Stimulated activated CD8-positive, alpha-beta memory T cell treated with anti-CD3 and anti-CD28 coated beads, Interleukin-15, amount 100 ng/mL, for 48 hours (primary cell): ENCODE results near the gene EGLN3.
"Not testable (repeated sequence)": the region's sequence is repeated elsewhere in the genome, so short reads cannot be mapped to it uniquely, and the experiment has no call there.

Source experiments
- DNase-seq, 2 donors: peaks; one replicate each; pipeline ENCODE4 v3.0.0-alpha.2; 2020; ENCODE audit warnings: low read depth in 2 of 2

Gene EGLN3

DNA sequence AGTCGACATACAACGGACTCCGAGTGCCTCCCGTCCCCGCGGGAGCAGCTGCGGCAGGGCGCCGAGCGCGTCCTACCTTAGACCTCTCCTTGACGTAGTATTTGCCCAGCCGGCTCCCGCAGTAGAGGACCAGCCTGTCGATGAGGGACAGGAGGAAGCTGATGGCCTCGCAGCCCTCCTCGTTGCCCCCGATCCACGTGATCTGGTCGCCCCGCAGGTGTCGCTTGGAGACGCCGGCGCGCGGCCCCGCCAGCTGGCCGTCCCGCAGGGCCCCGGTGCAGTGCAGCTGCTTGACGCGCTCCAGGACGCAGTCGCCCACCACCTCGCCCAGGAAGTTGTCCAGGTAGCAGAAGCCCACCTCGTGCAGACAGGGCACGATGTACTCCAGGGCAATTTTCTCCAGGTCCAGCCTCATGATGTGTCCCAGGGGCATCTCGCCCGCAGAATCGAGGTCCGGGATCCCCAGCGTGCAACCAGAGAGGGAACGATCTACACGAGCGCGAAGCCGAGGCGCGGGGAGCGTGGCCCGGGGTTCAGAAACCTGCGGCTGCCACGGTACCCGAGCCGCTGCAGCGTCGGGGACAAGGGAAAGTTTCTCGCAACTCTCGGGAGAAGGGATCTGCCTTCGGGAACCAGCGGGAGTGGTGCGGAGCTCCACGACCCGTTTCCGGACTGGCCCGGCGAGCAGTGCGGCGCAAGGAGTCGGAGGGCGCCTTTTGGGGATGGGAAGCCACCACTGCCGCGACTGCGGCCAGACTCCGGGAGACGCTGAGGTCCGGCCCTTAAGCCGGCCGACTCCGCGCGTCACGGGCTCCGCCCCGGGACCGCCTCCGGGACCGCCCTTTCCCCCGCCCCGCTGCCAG is at the start of gene EGLN3:
TSS of gene EGLN3 (minus strand) at position 755 of the 863 bp plus-strand sequence. CDS start at position 433, 322 bp downstream.
- DNase-seq: peak; percentile 30 to 65

DNA sequence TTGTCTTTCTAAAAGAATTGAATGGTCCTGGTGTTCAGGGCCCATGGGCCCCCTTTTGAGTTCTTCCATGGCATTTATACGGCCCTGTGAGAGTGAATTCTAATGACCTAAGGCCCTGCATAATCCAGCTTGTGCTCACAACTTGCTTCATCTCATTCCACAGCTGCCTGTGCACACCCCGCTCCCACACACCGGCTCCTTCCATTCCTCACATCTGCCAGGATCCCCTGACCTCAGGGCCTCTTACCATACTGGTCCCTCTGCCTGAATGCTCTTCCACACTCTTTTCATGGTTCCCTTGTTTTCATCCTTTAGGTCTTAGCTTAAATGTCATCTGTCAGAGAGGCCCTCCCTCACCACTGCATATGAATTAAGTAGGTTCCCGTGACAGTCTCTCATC is 49.5 kb upstream of the EGLN3 start:
- DNase-seq: no peak

DNA sequence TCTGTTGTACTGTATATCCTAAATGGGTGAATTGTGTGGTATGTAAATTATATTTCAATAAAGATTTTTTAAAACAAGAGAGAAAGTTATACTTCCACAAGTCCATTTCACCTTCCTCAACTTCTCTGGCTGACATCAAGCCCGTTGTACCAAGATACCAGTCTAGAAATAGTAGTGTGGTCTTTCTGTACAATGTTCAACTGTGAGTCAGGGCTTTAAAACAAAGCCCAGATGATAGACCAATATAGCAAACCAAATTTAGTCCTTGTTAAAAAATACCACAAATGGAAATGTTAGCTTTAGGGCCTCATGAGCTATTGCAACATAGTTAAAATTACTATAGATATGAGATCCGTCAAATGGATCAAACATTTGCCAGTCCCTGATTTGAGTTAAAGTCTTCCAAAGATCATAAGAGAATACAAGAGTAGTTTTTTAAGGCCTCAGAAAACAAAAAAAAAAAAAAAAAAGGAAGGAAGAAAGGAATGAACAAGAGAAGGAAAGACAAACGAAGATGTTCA is 49.0 kb upstream of the EGLN3 start:
- DNase-seq: no peak

DNA sequence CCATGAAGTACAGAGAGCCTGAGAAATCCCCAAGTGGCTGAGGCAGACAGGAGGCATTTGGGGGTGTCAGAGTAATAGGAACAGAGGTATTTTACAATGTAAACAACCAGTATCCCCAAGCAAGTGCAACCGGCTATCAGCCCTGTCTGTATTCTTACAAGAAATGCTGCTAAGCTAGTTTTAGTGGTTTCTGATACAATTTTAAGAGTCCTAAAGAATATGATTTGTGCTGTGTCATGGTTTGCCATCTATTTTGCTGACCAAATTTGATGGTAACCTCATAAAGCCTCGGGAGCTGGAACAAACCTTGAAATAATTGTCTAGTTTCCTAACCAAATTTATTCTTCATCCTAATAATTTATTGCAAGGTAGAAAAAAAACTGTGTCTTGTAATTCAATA is 46.7 kb upstream of the EGLN3 start:
- DNase-seq: no peak

- DNase-seq: no peak
These were observed 45.6 kb upstream of the EGLN3 start for GRCh38 chr14:33996462-33996861.

- no peak for DNase-seq
These were observed 42.4 kb upstream of the EGLN3 start for GRCh38 chr14:33993246-33993645.

GRCh38 chr14:33992274-33993007 is 41.6 kb upstream of the EGLN3 start:
- no peak for DNase-seq

DNA sequence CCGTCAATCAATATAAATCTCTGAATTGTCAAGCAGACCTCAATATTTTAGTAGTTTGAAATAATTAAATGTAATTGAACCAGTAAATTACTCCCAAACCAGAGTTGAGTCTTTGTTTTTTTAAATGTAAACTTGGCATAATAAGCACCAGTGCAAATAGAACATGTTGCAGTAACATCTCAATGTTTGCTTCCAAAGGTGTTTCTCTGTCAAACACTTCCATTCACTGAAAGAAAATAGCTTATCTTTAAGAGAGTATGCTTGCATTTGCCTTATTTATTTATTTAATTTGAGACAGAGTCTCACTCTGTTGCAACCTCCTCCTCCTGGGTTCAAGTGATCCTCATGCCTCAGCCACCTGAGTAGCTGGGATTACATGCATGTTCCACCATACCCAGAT is 39.9 kb upstream of the EGLN3 start:
- no peak for DNase-seq

GRCh38 chr14:33987565-33988080 is 36.7 kb upstream of the EGLN3 start:
- DNase-seq: no peak

- no peak for DNase-seq
These were observed 35.9 kb upstream of the EGLN3 start for GRCh38 chr14:33986804-33987203.

DNA sequence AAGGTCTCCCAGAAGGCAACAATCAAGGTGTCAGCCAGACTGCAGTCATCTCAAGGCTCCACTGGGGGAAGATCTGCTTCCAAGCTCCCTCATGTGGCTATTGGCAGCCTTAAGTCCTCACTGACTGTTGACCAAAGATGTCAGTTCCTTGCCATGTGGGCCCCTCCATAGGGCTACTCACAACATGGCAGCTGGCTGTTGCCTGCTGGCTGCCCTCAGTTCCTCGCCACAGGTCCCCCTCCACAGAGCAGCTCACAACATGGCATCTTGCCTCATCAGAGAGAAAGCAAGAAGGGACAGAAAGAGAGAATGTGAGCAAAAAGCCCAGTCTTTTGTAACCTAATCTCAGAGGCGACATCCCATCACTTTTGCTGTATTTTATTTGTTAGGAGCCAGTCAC is 34.4 kb upstream of the EGLN3 start:
- no peak for DNase-seq

GRCh38 chr14:33979613-33980276 is 28.9 kb upstream of the EGLN3 start:
- no peak for DNase-seq

DNA sequence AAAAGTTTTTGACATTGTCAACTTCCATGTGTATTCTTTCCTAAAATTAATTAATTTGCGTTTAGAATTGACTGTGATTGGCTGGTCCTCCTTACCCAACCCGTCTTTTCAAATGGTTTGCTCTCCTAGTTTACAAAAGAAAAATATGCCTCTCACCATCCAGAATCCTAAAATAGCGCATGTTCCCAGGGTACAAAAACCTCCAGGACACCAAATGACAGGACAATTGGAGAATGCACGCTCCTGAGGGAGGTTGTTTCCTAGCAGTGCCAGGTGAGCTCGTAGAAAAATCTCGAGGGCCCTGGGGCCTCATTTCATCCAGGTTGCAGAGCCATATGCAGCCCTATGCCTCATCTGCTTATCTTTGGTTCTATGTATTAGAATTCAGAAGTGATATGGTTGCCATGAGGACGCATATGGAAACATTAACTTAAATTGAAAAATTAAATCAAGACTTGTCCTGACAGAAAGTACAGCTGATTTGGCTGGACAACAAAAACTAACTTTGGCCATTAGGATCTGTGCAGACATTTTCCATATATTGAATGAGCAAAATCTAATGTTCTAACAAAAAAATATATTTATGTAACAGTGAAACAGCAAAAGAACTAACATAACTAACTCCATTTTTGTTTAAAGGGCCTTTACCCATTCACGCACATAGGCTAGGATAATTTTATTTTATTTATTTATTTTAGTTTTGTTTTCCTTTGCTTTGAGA is 28.2 kb upstream of the EGLN3 start:
- no peak for DNase-seq

GRCh38 chr14:33972583-33973081 is 21.8 kb upstream of the EGLN3 start:
- DNase-seq: no peak

DNA sequence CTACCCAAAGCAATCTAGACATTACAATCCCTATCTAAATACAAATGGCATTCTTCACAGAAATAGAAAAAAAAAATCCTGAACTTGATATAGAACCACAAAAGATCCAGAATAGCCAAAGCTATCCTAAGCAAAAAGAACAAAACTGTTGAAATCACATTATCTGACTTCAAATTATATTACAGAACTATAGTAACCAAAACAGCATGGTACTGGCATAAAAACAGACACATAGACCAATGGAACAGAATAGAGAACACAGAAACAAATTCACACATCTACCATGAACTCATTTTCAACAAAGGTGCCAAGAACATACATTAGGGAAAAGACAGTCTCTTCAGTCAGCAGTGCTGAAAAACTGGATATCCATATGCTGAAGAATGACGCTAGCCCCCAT is 19.0 kb upstream of the EGLN3 start:
- not testable (repeated sequence) for DNase-seq

DNA sequence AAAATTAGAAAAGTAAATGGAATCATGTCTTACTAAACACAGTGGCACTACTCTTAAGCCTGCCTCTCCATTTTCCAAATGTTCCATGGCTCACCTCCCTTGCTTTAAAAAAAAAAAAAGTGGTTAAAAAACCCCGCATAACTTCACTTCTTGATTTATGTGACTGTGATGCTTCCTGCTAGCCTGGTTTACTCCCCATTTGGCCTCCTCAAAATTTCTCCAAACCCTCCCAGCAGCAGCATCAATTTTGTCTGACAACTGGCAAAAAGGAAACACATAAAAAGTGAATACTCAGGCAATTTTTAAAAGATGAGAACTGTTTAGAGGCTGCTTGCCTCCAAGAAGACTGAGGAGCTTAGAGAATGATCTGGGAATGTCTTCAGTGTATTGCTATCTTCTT is 17.8 kb upstream of the EGLN3 start:
- DNase-seq: no peak

DNA sequence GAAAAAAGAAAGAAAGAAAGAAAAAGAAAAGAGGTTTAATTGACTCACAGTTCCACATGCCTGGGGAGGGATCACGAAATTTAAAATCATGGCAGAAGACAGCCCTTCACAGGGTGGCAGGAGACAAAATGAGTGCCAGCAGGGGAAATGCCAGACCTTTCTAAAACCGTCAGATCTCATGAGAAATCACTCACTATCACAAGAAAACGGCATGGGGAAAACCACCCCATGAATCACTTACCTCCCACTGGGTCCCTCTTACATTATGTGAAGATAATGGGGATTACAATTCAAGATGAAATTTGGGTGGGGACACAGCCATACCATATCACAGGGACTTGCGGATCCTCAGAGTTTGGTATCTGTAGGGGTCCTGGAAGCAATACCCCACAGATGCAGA is 16.3 kb upstream of the EGLN3 start:
- DNase-seq: no peak

- no peak for DNase-seq
These were observed 15.4 kb upstream of the EGLN3 start for GRCh38 chr14:33966276-33966675.

DNA sequence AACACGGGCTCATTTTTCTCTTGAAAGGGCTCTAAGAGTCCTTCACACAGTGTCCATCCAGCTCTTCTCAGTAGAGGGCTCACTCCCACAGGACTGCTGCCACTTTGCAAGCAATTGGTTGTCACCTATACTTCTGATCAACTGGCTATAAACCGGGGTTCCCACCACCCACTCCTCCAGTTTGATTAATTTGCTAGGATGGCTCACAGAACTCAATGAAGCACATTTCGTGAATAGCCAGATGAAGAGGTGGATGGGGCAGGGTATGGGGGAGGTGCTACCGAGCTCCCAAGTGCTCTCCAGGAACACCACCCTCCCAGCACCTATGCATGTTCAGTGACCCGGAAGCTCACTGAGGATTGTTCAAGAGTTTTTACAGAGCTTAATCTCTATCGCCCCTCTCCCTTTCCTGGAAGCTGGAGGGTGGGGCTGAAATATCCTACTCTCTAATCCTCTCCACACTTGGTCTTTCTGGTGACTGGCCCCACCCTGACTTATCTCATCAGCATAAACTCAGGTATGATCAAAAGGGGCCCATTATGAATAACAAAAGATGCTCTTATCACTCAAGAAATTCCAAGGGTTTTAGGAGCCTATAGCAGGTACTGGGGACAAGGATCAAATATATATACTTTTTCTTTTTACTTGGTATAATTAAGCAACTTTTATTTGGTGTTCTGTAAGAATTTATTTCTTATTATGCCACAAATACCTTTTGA is 13.9 kb upstream of the EGLN3 start:
- DNase-seq: no peak

- DNase-seq: no peak
These were observed 13.0 kb upstream of the EGLN3 start for GRCh38 chr14:33963892-33964291.

- not testable (repeated sequence) for DNase-seq
These were observed 11.6 kb upstream of the EGLN3 start for GRCh38 chr14:33962466-33962865.
